DMS 273 (cell line): Measurements from ENCODE around the gene P4HB.

Experiments
- DNase-seq: peaks from one replicate; lab custom pipeline; 2025; ENCODE audit not compliant: unreplicated experiment; lab: John Stamatoyannopoulos, UW

P4HB gene

DNA sequence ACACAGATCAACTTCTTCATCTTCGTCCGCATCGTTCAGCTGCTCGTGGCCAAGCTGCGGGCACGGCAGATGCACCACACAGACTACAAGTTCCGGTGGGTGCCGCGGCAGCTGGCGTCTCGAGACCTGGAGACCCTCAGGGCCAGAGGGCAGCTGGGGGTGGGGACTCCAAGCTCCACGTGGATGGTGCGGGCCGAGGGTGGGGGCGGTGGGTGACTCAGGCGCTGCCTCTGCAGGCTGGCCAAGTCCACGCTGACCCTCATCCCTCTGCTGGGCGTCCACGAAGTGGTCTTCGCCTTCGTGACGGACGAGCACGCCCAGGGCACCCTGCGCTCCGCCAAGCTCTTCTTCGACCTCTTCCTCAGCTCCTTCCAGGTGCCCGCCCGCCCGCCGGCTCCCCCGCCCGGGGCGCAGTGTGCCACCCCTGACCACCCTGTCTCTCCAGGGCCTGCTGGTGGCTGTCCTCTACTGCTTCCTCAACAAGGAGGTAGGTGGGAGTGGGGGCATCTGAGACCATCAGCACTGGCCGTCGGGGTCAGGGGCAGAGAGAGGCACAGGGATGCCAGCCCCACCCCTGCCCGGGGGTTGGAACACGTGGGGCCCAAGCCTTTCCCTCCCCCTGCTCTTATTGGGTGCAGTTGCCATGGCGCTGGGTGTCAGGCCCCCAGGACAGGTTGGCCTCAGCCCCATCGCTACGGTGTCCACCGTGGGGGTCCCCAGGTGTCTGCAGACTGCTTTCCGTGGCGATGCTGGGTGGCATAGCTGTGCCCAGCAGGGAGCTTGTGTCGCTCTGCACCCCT is 47.6 kb downstream of the P4HB start:
- DNase-seq, result no peak

- DNase-seq, result no peak
These were observed 48.4 kb downstream of the P4HB start for GRCh38 chr17:81811705-81812570.

- no peak for DNase-seq
These were observed 49.2 kb downstream of the P4HB start for GRCh38 chr17:81810892-81811704.

GRCh38 chr17:81810476-81810875 is 49.9 kb downstream of the P4HB start:
- no peak for DNase-seq

GRCh38 chr17:81809556-81809998 is 50.8 kb downstream of the P4HB start:
- no peak for DNase-seq

- peak; percentile 39 for DNase-seq
These were observed 51.4 kb downstream of the P4HB start for GRCh38 chr17:81808778-81809555.

GRCh38 chr17:81807839-81808238 is 52.5 kb downstream of the P4HB start:
- DNase-seq, result no peak

DNA sequence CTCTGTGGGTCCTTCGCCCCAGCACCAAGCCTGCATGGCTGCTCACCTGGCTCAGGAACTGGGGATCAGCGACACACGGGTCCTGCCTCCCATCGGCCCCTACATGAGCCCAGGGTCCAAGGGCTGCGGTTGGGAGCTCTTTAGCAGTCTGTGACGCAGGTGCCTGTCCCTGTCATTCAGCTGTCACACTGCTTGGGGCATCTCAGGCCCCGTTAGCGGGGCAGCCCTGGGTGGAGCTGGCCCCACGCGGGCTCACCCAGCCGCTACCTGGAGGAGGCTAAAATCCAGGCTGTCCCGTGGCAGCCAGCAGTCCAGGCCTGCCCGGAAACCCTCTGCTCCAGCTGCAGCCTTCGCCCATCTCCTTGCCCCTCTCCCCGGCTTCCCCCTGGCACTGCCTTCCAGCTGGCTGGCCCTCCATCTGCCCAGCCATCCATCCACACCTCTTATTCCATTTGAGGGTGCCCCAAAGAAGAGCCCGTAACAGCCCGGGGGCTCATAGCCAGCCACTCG is 53.1 kb downstream of the P4HB start:
- peak; percentile 51 for DNase-seq

DNA sequence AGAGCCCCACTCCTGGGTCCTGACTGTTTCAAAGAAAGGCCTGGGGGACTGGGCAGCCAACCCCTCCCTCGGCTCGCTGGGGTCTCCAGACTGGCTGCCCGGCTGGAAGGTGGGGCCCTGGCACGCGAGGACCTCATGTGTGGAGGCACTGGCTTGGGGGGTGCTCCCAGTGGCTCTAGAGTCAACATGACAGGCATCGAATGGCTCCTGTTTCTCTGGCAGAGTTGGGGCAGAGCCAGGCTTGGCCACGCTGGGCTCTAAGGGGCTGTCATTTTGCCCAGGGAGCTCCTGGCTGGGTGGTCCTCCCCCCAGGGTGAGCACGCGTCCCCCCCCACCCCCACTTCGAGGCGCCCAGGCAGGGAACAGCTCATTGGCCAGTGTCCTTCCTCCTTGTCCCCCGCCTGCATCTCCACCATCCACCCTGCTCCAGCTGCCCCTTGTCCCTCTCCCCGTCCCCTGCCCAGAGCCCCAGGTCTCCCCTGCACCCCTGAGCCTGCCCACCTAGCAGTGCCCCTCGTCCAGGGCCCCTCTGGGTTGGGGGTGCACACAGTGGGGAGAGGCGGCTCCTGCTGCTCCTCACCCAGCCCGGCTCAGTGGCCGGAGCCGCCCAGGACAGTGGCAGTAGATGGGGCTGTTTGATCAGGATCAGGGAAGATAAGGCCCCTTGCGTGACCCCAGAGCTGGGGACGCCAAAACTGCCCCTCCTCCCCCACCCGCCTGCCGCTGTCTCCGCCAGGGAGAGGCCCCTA is 53.7 kb downstream of the P4HB start:
- no peak for DNase-seq

- no peak for DNase-seq
These were observed 54.5 kb downstream of the P4HB start for GRCh38 chr17:81805707-81806460.

DNA sequence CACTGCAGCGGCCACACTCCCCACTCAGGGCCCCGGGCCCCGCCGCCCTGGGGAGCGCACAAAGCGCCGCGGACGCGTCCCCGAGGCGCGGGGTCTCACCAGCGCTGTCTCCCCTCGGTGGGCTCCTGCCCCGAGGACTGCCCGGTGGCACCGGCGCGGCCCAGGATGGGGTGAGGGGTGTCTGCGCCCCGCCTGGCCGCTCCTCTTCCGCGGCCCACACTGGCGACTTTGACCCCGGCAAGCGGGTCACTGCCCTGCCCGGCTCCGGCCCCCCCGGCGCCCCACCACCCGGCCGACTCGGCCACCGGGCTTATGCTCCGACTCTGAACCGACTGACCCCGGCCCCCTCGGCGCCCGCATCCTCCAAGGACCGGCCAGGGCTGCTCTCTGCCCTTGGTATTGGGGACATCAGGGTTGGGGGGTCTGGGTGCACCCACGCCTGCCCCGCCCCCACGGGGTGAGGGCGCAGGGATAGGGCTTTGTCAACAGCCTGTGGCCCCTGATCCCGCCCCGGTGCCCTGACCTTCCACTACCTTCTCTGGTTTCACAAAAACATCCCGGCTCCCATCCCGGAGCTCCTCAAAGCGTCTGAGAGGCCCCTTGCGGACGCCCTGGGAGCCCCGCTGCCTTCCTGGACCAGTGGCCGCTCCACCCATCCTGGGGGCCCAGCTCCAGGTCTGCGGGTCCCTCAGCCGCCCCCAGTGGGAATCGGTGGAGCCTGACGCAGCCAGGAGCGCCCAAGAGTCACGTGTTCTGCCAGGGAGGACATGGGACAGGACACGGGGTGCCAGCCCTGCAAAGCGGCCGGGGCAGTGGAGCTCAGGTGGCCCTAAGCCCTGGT is 55.6 kb downstream of the P4HB start:
- DNase-seq, result peak; percentile 50

DNA sequence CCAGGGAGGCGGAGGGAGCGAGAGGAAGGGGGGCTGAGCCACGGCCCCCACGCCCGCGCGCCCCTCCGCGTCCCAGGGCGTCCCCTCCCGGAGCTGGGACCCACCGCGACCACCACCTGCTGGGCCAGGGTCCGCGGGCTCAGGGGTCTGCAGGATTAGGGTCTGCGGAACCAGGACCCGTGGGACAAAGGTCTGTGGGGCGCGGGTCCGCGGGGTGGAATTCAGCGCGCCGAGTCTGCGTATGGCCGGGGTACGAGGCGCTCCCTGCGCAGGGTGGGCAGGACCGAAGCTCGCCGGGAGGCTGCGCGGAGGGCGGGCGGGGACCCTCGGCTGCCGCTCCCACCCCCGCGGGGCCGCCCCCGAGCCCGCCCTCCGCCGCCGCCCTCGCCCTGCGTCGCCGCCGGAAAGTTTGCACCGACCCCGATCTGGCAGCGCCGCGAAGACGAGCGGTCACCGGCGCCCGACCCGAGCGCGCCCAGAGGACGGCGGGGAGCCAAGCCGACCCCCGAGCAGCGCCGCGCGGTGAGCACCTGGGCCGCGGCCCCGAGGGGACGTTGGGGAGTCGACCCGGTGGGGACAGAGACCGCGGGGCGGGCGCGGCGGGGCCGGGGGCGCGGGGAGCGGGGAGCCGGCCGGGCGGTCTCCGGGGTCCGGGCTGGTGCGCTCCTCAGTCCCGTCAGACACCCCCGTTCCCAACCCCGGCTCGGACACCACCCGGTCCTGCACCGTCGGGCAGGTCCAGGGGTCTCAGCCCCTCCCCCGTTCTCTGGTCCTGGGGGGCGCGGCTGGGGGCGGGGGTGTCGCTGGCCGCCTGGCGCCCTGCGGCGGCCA is 56.4 kb downstream of the P4HB start, which contains the start of gene GCGR:
Gene GCGR, plus strand, starts transcription at position 423 of the 831 bp plus-strand sequence. CDS start 4,869 bp downstream, outside the sequence.
- no peak for DNase-seq

DNA sequence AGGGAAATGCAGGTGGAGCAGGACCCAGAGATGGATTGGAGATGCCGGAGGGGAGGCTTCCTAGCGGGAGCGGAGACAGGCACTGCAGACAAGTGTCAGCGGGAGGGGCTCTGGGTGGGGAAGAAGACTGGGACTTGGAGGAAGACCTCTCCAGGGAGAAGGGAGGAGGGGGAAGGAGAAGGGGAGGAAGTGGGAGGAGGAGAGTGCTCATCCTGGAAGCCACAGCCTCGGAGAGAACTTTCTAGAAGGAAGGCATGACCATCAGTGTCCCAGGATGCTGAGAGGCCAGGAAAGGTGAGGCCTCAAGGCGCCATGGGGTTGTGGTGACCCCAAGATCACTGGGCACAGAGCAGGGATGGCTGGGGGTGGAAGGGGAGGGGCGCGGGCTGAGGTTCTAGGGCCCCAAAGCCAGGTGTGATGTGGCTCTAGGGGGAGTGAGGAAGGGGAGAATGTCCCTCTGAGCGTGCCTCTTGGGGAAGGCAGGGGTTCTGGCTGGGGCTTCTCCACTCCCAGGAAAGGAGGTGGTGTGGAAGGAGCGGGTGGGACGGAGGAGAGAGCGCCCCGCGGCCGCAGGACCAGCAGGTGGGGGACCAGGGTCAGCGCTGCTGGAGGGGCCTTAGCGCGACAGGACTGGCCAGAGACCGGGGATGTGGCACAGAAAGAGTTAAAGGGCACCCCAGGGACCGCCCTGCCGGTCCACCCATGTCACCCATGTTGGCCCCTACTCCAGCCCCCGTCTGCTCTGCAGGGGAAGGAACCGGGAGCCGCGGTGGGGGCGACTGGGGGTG is 57.3 kb downstream of the P4HB start:
- no peak for DNase-seq

DNA sequence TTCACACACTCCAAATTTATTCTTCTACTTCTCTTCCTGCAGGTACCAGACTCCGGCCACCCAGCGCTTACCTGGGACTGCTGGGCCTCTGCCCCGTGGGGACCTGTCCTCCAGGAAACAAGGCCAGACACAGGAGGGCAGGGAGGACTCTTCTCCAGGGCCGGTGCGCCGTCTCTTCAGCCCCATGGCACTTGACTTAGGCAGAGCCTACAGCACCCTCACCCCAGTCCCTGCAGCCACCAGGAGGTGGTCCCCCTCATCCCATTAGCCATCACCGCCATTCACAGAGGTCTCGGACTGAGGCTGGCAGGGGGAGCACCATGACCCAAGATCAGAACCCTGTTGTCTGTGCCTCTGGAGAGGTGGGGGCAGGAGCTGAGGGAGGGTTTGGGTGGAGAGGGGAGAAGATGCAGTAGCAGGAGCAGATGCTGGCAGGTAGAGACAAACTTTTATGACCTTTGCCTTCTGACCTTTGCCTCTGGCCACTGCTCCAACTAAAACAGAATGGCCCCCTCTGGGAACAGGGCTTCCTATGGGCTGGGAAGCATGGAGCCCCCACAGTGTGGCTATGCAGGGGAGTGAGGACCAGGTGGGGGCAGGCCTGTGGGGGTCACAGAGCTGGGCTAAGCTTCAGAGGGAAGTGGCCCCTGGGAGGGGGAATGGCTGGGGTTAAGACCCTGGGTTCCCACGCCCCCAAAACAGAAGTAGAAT is 58.1 kb downstream of the P4HB start:
- no peak for DNase-seq

GRCh38 chr17:81801327-81801726 is 59.0 kb downstream of the P4HB start:
- no peak for DNase-seq

GRCh38 chr17:81794509-81794908 is 65.8 kb downstream of the P4HB start:
- DNase-seq, result no peak
